GM18505 (cell line): ENCODE data around the gene RPS17.

Source experiments
- ATAC-seq: cut with Tn5 transposase; IDR thresholded peaks from one replicate; pipeline ENCODE4 v1.9.1; 2021; ENCODE audit not compliant: unreplicated experiment
- POLR2A ChIP-seq: IDR thresholded peaks from 4 replicates; pipeline ENCODE4 v1.6.1; 2011; ENCODE audit warnings: borderline replicate concordance; ENCODE audit not compliant: insufficient read depth, insufficient read length; ENCODE audit errors: extremely low read depth

RPS17 gene

GRCh38 chr15:82540055-82540983 is at the start of gene RPS17:
Gene RPS17 (minus strand): TSS chr15:82540457. CDS start chr15:82540428, 29 bp downstream.
- peak; percentile 99 for TF ChIP-seq POLR2A
- ATAC-seq: peak; percentile 95

GRCh38 chr15:82587805-82588204 is 47.5 kb upstream of the RPS17 start:
- no peak for TF ChIP-seq POLR2A
- no peak for ATAC-seq

GRCh38 chr15:82585072-82585471 is 44.8 kb upstream of the RPS17 start:
- ATAC-seq: no peak

GRCh38 chr15:82580713-82581112 is 40.5 kb upstream of the RPS17 start:
- no peak for ATAC-seq
- TF ChIP-seq POLR2A: no peak

More at GRCh38 chr15:82585072-82585471, 44.8 kb upstream of the RPS17 start:
- no peak for TF ChIP-seq POLR2A

- no peak for ATAC-seq
- no peak for TF ChIP-seq POLR2A
Observed at GRCh38 chr15:82575335-82575734, 35.1 kb upstream of the RPS17 start.

- TF ChIP-seq POLR2A: no peak
- no peak for ATAC-seq
Observed at GRCh38 chr15:82572986-82573385, 32.7 kb upstream of the RPS17 start.

GRCh38 chr15:82572311-82572710 is 32.1 kb upstream of the RPS17 start:
- ATAC-seq: no peak
- TF ChIP-seq POLR2A: no peak

GRCh38 chr15:82571722-82572222 is 31.5 kb upstream of the RPS17 start:
- TF ChIP-seq POLR2A: no peak
- no peak for ATAC-seq

- ATAC-seq: no peak
- no peak for TF ChIP-seq POLR2A
Observed at GRCh38 chr15:82570721-82571508, 30.7 kb upstream of the RPS17 start.

GRCh38 chr15:82569834-82570233 is 29.6 kb upstream of the RPS17 start:
- ATAC-seq: no peak
- TF ChIP-seq POLR2A: no peak

GRCh38 chr15:82568986-82569385 is 28.7 kb upstream of the RPS17 start:
- ATAC-seq: no peak
- TF ChIP-seq POLR2A: no peak

GRCh38 chr15:82567661-82568060 is 27.4 kb upstream of the RPS17 start:
- TF ChIP-seq POLR2A: no peak
- ATAC-seq: no peak

GRCh38 chr15:82566690-82567089 is 26.4 kb upstream of the RPS17 start:
- no peak for ATAC-seq
- no peak for TF ChIP-seq POLR2A

GRCh38 chr15:82558502-82558901 is 18.2 kb upstream of the RPS17 start:
- ATAC-seq: no peak
- TF ChIP-seq POLR2A: no peak

GRCh38 chr15:82556315-82557035 is 16.2 kb upstream of the RPS17 start:
- no peak for ATAC-seq
- no peak for TF ChIP-seq POLR2A
